ENCODE results near the gene IFT81. TPM values are rescaled to one million over a fixed set of nuclear protein-coding genes. Genes with fewer than 3 reads are reported as not detected.

Gene IFT81
- polyA plus RNA-seq, 1 of the 3 experiments (the other 2 are of a cell fraction), result 7.9 TPM

GRCh38 chr12:110100315-110100970, 23.7 kb upstream of the IFT81 start:
- H2AFZ ChIP-seq (ENCODE audit: low read depth), result peak overlapping the region; percentile 79
- H3K36me3 ChIP-seq (replicated peaks in 1 of 2; ENCODE audit: control insufficient read depth in 1 of 2, insufficient read depth in 2 of 2, low read length in 1 of 2), result no peaks in the 10 kb centered on the region
- H3K4me3 ChIP-seq (ENCODE audit: low read depth in 2 of 2, low read length in 1 of 2), result no peak overlapping the region; a peak in 1 of 4 replicates
- H3K4me1 ChIP-seq (ENCODE audit: control insufficient read depth in 1 of 2, insufficient read depth in 2 of 2, low read depth in 1 of 2, low read length in 1 of 2), result no peaks in the 10 kb centered on the region
- H3K4me2 ChIP-seq, result no peak overlapping the region
- no peak overlapping the region for H3K9ac ChIP-seq
- H3K9me3 ChIP-seq, result no peaks in the 10 kb centered on the region
- WGBS (ENCODE audit: low lambda C conversion rate), result 59% methylated on average over 8 of the region's 8 CpGs
- no peaks in the 10 kb centered on the region for H3K9me2 ChIP-seq
- POLR2A ChIA-PET, result interaction anchor here (0.6 kb wide), 1 partner anchor 331 kb away, joined by 4 read pairs; no protein-coding TSS in a partner anchor
- CTCF ChIA-PET, result interaction anchor here (0.6 to 3.4 kb wide), 15 partner anchors 12 to 836 kb away, joined by 3 to 35 read pairs (median 4); no protein-coding TSS in a partner anchor
- TF ChIP-seq ZBTB33 (IDR thresholded peaks at IDR 0.05; ENCODE audit: borderline replicate concordance, low read depth), result no peak
- TF ChIP-seq FOXJ3 (CRISPR knock-in tag; IDR thresholded peaks at IDR 0.05), result no peak
- TF ChIP-seq GABPA (IDR thresholded peaks at IDR 0.05; ENCODE audit: low read depth), result no peak
- peak; percentile 89 for TF ChIP-seq SMC3 (IDR thresholded peaks at IDR 0.05; ENCODE audit: low read depth, low read length)
- TF ChIP-seq RAD21 (IDR thresholded peaks at IDR 0.05; ENCODE audit: low read length), result peak; percentile 96
- TF ChIP-seq CTCF (IDR thresholded peaks at IDR 0.05), result peak; percentile 96
- DNase-seq, result peak; percentile 65
- H3F3A ChIP-seq (replicated peaks; ENCODE audit: insufficient read depth), result no peaks in the 10 kb centered on the region
- H4K20me1 ChIP-seq (ENCODE audit: insufficient read depth), result no peaks in the 10 kb centered on the region
- no peaks in the 10 kb centered on the region for H3K27me3 ChIP-seq (ENCODE audit: insufficient read depth)
- no peaks in the 10 kb centered on the region for H3K79me2 ChIP-seq (ENCODE audit: insufficient read depth)
- H3K27ac ChIP-seq (ENCODE audit: low read depth in 2 of 2, low read length in 1 of 2), result no peak overlapping the region

GRCh38 chr12:110102255-110102654, 21.9 kb upstream of the IFT81 start:
- Histone ChIP-seq H3F3A (replicated peaks; ENCODE audit: insufficient read depth) (no peaks in the 10 kb centered on the region), H3K4me1 (ENCODE audit: control insufficient read depth in 1 of 2, insufficient read depth in 2 of 2, low read depth in 1 of 2, low read length in 1 of 2) (no peaks in the 10 kb centered on the region), H3K9ac (no peak overlapping the region), H3K27me3 (ENCODE audit: insufficient read depth) (no peaks in the 10 kb centered on the region), H3K79me2 (ENCODE audit: insufficient read depth) (no peaks in the 10 kb centered on the region), H3K36me3 (replicated peaks in 1 of 2; ENCODE audit: control insufficient read depth in 1 of 2, insufficient read depth in 2 of 2, low read length in 1 of 2) (no peaks in the 10 kb centered on the region), H2AFZ (ENCODE audit: low read depth) (no peak overlapping the region), H3K9me3 (no peaks in the 10 kb centered on the region), H4K20me1 (ENCODE audit: insufficient read depth) (no peaks in the 10 kb centered on the region), H3K9me2 (no peaks in the 10 kb centered on the region), H3K4me2 (no peak overlapping the region), H3K4me3 (ENCODE audit: low read depth in 2 of 2, low read length in 1 of 2) (no peak overlapping the region), H3K27ac (ENCODE audit: low read depth in 2 of 2, low read length in 1 of 2) (no peak overlapping the region)
- POLR2A ChIA-PET, result no interaction called here
- DNase-seq, result peak; percentile 64
- CTCF ChIA-PET, result interaction anchor here (0.7 to 3.4 kb wide), 18 partner anchors 10 to 786 kb away, joined by 3 to 35 read pairs (median 4); partner anchors contain the start of genes ARPC3 and IFT81
- 64% methylated on average over 3 of the region's 3 CpGs for WGBS (ENCODE audit: low lambda C conversion rate)
- TF ChIP-seq GATA2 (CRISPR knock-in tag; IDR thresholded peaks at IDR 0.05), result no peak
- peak; percentile 83 for TF ChIP-seq PBX3 (IDR thresholded peaks at IDR 0.05)
- peak; percentile 92 for TF ChIP-seq USF1 (IDR thresholded peaks at IDR 0.05; ENCODE audit: borderline replicate concordance, low read depth)
- 0 out of 2 replicates have a peak, but pooled peaks have one; percentile 11 for TF ChIP-seq GABPA (IDR thresholded peaks at IDR 0.05; ENCODE audit: low read depth)
- peak; percentile 66 for TF ChIP-seq CTCF (IDR thresholded peaks at IDR 0.05)
- no peak for TF ChIP-seq ZBTB33 (IDR thresholded peaks at IDR 0.05; ENCODE audit: borderline replicate concordance, low read depth)
